ENCODE measurements around the gene SFMBT1. TPM values are rescaled to one million over a fixed set of nuclear protein-coding genes. Genes with fewer than 3 reads are reported as not detected.

The SFMBT1 gene
- total RNA-seq, 1 donor from 2014 or later = 5.5 TPM

DNA sequence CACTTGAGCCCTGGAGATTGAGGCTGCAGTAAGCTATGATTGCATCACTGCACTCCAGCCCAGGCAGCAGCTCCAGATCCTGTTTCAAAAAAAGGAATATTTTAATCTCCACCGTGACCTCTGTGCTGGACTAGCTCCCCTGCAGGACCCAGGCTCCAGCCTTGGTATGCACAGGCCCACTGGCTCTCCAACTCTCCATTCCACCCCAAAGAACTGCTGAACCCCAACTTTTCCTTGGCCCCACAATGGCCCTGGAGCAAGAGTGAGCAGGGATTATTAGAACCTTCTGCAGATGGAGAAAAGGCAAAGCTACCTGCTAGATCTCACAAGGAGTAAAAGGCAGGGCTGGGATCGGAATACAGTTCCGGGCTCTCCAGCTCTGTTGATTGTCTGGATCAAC, 32.8 kb upstream of the SFMBT1 start:
- H3K9ac ChIP-seq (ENCODE audit: low read length) = no peak overlapping the region
- no peaks in the 10 kb centered on the region for H3K79me2 ChIP-seq (ENCODE audit: insufficient read depth, low read length)
- H3K36me3 ChIP-seq (ENCODE audit: insufficient read depth, low read length) = no peaks in the 10 kb centered on the region
- H3K27me3 ChIP-seq (ENCODE audit: insufficient read depth, low read length) = no peaks in the 10 kb centered on the region
- no peaks in the 10 kb centered on the region for H3K4me1 Mint-ChIP-seq (ENCODE audit: low read depth, unreplicated experiment)
- no peak overlapping the region for H3K4me3 Mint-ChIP-seq (ENCODE audit: unreplicated experiment)
- FAIRE-seq (no peak), DNase-seq (ENCODE audit: low read depth) (no peak)
- H2AFZ ChIP-seq (ENCODE audit: low read depth, low read length) = no peak overlapping the region
- no peak overlapping the region for H3K4me3 ChIP-seq (ENCODE audit: insufficient read depth, low read depth, low read length)
- H3K27me3 Mint-ChIP-seq (ENCODE audit: low read depth, unreplicated experiment) = peaks cover 23% of the 10 kb centered on the region
- H3K9me3 Mint-ChIP-seq (ENCODE audit: unreplicated experiment) = no peaks in the 10 kb centered on the region
- H3K4me2 ChIP-seq (ENCODE audit: low read length) = no peak overlapping the region
- H3K27ac Mint-ChIP-seq (ENCODE audit: unreplicated experiment) = peak overlapping the region; percentile 7
- peaks cover 2% of the 10 kb centered on the region for H3K4me1 ChIP-seq (ENCODE audit: insufficient read depth, low read length)
- TF ChIP-seq, protein P1, sequence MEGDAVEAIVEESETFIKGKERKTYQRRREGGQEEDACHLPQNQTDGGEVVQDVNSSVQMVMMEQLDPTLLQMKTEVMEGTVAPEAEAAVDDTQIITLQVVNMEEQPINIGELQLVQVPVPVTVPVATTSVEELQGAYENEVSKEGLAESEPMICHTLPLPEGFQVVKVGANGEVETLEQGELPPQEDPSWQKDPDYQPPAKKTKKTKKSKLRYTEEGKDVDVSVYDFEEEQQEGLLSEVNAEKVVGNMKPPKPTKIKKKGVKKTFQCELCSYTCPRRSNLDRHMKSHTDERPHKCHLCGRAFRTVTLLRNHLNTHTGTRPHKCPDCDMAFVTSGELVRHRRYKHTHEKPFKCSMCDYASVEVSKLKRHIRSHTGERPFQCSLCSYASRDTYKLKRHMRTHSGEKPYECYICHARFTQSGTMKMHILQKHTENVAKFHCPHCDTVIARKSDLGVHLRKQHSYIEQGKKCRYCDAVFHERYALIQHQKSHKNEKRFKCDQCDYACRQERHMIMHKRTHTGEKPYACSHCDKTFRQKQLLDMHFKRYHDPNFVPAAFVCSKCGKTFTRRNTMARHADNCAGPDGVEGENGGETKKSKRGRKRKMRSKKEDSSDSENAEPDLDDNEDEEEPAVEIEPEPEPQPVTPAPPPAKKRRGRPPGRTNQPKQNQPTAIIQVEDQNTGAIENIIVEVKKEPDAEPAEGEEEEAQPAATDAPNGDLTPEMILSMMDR (IDR thresholded peaks at IDR 0.05; ENCODE audit: insufficient read depth, low read depth, low read length) = no peak
- no peak for TF ChIP-seq EZH2 (IDR thresholded peaks at IDR 0.05; ENCODE audit: insufficient read depth, low read length)
- H4K20me1 ChIP-seq (ENCODE audit: insufficient read depth, low read length) = no peaks in the 10 kb centered on the region
- H3K9me3 ChIP-seq (ENCODE audit: insufficient read depth, low read depth, low read length) = no peaks in the 10 kb centered on the region
- H3K27ac ChIP-seq (ENCODE audit: low read depth, low read length) = no peak overlapping the region
- H3K36me3 Mint-ChIP-seq (ENCODE audit: low read depth, unreplicated experiment) = no peaks in the 10 kb centered on the region

DNA sequence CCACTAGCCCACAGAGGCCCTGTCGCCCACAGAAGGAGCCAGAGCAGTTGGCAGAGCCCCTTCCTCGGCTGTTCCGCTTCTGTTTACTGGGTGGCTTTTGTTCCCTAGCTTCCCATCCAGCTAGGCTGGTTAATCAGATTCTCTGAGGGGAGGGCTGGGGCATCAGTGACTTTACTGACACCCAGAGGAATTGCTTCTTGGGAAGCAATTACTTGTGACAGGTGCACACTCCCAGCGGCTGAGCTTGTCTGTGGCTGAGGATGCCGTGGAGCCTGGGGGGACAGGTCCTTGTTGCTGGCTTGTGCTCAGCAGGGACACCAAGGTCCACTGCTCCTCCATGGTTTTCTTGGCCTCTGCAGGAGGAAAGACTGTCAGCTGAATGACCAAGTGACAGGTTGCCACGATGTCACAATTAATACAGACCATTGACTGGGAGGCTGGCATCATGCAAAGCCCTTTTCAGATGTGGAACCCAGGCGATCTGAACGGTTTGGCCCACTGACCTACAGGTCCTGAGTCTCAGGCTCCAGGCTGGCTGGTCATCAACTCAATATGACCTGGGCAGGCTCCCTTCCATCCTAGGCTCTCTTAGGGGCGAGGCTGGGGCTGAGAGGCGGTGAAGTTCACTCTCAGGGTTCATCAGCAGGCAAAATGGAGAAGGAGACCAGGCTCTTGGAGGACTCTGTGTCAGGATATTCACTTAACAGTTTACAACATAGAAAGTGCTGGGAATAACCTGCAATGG, 31.8 kb upstream of the SFMBT1 start:
- peaks cover 4% of the 10 kb centered on the region for H3K4me1 ChIP-seq (ENCODE audit: insufficient read depth, low read length)
- H3K4me2 ChIP-seq (ENCODE audit: low read length) = no peak overlapping the region
- H3K4me1 Mint-ChIP-seq (ENCODE audit: low read depth, unreplicated experiment) = no peaks in the 10 kb centered on the region
- H3K27me3 Mint-ChIP-seq (ENCODE audit: low read depth, unreplicated experiment) = peaks cover 32% of the 10 kb centered on the region
- TF ChIP-seq, protein P1 (IDR thresholded peaks at IDR 0.05; ENCODE audit: insufficient read depth, low read depth, low read length) = no peak
- TF ChIP-seq EZH2 (IDR thresholded peaks at IDR 0.05; ENCODE audit: insufficient read depth, low read length) = no peak
- H3K27me3 ChIP-seq (ENCODE audit: insufficient read depth, low read length) = no peaks in the 10 kb centered on the region
- H3K9me3 ChIP-seq (ENCODE audit: insufficient read depth, low read depth, low read length) = no peaks in the 10 kb centered on the region
- DNase-seq (ENCODE audit: low read depth) (no peak), FAIRE-seq (no peak)
- H3K27ac ChIP-seq (ENCODE audit: low read depth, low read length) = no peak overlapping the region
- no peak overlapping the region for H3K4me3 Mint-ChIP-seq (ENCODE audit: unreplicated experiment)
- no peak overlapping the region for H3K9ac ChIP-seq (ENCODE audit: low read length)
- H3K27ac Mint-ChIP-seq (ENCODE audit: unreplicated experiment) = no peak overlapping the region
- H3K36me3 ChIP-seq (ENCODE audit: insufficient read depth, low read length) = no peaks in the 10 kb centered on the region
- no peaks in the 10 kb centered on the region for H3K9me3 Mint-ChIP-seq (ENCODE audit: unreplicated experiment)
- no peaks in the 10 kb centered on the region for H4K20me1 ChIP-seq (ENCODE audit: insufficient read depth, low read length)
- H3K79me2 ChIP-seq (ENCODE audit: insufficient read depth, low read length) = no peaks in the 10 kb centered on the region
- H3K36me3 Mint-ChIP-seq (ENCODE audit: low read depth, unreplicated experiment) = no peaks in the 10 kb centered on the region
- no peak overlapping the region for H2AFZ ChIP-seq (ENCODE audit: low read depth, low read length)
- no peak overlapping the region for H3K4me3 ChIP-seq (ENCODE audit: insufficient read depth, low read depth, low read length)

DNA sequence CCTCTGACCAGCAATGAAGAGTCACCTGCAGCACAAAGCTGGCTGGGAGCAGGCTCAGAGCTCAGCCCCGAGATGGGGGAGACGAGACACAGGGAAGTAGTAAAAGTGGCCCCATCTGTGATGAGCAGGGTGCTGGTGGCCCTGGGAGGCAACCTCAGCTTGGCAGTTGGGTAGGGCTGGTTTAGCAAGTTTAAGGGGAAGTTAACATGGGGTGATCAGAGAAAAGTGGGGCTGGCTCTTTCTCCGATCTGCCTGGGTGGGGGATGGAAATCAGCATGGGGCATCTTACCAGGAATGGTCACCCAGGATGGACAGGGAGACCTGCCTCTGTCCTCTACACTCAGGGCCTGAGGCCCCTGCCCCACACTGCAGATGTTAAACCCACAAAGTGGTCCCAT, 29.9 kb upstream of the SFMBT1 start:
- Histone ChIP-seq H3K4me2 (ENCODE audit: low read length) (no peak overlapping the region), H3K36me3 (ENCODE audit: insufficient read depth, low read length) (no peaks in the 10 kb centered on the region), H3K27me3 (ENCODE audit: insufficient read depth, low read length) (no peaks in the 10 kb centered on the region), H3K9ac (ENCODE audit: low read length) (no peak overlapping the region), H3K4me3 (ENCODE audit: insufficient read depth, low read depth, low read length) (no peak overlapping the region), H2AFZ (ENCODE audit: low read depth, low read length) (no peak overlapping the region), H3K4me1 (ENCODE audit: insufficient read depth, low read length) (peaks cover 9% of the 10 kb centered on the region), H3K79me2 (ENCODE audit: insufficient read depth, low read length) (no peaks in the 10 kb centered on the region), H3K9me3 (ENCODE audit: insufficient read depth, low read depth, low read length) (no peaks in the 10 kb centered on the region), H4K20me1 (ENCODE audit: insufficient read depth, low read length) (no peaks in the 10 kb centered on the region), H3K27ac (ENCODE audit: low read depth, low read length) (no peak overlapping the region)
- H3K36me3 Mint-ChIP-seq (ENCODE audit: low read depth, unreplicated experiment) = no peaks in the 10 kb centered on the region
- no peak for DNase-seq (ENCODE audit: low read depth)
- H3K4me3 Mint-ChIP-seq (ENCODE audit: unreplicated experiment) = no peak overlapping the region
- H3K9me3 Mint-ChIP-seq (ENCODE audit: unreplicated experiment) = no peaks in the 10 kb centered on the region
- TF ChIP-seq, protein P1 (IDR thresholded peaks at IDR 0.05; ENCODE audit: insufficient read depth, low read depth, low read length) = no peak
- no peak for TF ChIP-seq EZH2 (IDR thresholded peaks at IDR 0.05; ENCODE audit: insufficient read depth, low read length)
- no peak overlapping the region for H3K27ac Mint-ChIP-seq (ENCODE audit: unreplicated experiment)
- no peak for FAIRE-seq
- peaks cover 37% of the 10 kb centered on the region for H3K27me3 Mint-ChIP-seq (ENCODE audit: low read depth, unreplicated experiment)
- H3K4me1 Mint-ChIP-seq (ENCODE audit: low read depth, unreplicated experiment) = peaks cover 4% of the 10 kb centered on the region
